NCI-H748 (cell line): ENCODE measurements around the gene PCNX1.
"Not testable (repeated sequence)": the region's sequence is repeated elsewhere in the genome, so short reads cannot be mapped to it uniquely, and the experiment has no call there.

Experiments
- DNase-seq: peaks from one replicate; lab custom pipeline; 2025; ENCODE audit not compliant: unreplicated experiment; lab: John Stamatoyannopoulos, UW

The PCNX1 gene

DNA sequence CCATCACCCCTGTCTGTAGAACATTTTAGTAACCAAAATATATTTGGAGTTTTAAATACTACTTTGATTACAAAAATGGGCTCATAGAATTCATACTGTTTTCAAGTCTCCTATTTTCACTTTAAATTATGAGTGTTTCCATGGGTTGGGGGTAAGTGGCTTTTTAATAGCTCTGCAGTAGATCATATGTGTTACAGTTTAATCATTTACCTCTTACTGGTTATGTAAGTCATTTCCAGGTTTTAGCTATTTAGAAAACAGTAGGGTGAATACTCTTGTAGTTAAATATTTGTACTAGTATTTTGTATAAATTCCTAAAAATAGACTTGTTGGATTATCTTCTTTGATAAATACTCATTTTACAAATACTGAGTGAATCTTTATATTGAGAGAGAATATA lies 8.2 kb downstream of the PCNX1 start:
- no peak for DNase-seq

DNA sequence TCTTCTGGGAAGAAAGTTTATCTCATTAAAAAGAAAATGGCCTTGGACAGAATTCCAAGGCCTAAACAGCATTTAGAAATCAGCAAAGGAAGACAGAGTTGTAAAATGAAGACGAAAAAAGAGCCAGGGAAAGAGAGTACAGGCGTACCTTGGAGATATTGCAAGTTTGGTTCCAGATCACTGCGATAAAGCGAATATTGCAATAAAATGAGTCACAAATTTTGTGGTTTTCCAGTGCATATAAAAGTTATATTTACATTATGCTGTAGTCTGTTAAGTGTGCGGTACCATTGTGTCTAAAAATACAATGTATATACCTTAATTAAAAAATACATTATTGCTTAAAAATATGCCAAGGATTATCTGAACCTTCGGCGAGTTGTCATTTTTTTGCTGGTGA lies 9.0 kb downstream of the PCNX1 start:
- no peak for DNase-seq

DNA sequence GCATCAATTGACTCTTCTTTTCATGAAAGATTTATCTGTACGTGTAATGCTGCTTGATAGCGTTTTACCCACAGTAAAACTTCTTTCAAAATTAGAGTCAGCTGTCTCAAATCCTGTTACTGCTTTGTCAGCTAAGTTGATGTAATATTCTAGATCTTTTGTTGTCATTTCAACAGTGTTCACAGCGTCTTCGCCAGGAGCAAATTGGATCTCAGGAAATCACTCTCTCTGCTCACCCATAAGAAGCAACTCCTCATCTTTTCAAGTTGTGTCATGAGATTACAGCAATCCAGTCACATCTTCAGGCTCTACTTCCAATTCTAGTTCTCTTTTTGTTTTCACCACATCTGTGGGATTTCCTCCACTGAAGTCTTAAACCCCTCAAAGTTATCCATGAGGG lies 9.5 kb downstream of the PCNX1 start:
- DNase-seq, result no peak

DNA sequence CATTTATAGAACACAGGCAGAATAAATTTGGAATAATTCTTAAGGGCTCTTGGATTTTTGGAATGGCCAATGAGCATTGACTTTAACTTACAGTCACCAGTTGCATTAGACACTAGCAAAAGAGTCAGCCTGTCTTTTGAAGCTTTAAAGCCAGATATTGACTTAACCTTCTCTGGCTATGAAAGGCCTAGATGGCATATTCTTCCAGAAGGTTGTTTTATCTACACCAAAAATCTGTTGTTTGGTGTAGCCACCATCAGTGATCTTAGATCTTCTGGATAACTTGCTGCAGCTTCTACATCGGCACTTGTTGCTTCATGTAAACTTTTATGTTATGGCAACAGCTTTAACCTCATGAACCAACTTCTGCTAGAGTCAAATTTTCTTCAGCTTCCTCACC lies 10.4 kb downstream of the PCNX1 start:
- DNase-seq, result no peak

GRCh38 chr14:70919774-70920173 lies 12.5 kb downstream of the PCNX1 start:
- no peak for DNase-seq

DNA sequence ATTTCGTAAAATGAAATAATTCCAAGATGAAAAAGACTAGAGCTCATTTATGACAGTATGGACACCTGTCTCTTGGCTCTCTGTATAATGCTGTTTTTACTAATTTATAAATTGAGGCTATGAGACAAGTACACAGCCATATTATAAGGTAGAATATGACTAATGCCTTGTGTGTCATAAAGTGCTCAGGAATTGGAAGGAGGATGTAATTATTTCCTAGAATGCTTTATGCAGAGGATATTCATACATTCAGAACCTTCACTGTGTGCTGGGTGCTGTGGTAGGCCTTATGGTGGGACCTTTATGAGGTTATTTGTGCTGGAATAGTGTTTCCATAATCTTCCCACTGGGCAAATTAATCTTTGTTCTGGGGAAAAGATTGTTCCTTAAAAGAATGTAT lies 13.3 kb downstream of the PCNX1 start:
- DNase-seq, result no peak

GRCh38 chr14:70921669-70922068 lies 14.4 kb downstream of the PCNX1 start:
- DNase-seq, result no peak

- DNase-seq, result no peak
Observed at GRCh38 chr14:70924521-70924920, 17.3 kb downstream of the PCNX1 start.

GRCh38 chr14:70926235-70926830 lies 19.1 kb downstream of the PCNX1 start:
- no peak for DNase-seq

GRCh38 chr14:70931008-70931407 lies 23.7 kb downstream of the PCNX1 start:
- DNase-seq, result no peak

GRCh38 chr14:70934084-70934483 lies 26.8 kb downstream of the PCNX1 start:
- no peak for DNase-seq

GRCh38 chr14:70934502-70935134 lies 27.4 kb downstream of the PCNX1 start:
- no peak for DNase-seq

- DNase-seq, result no peak
Observed at GRCh38 chr14:70935135-70935534, 27.9 kb downstream of the PCNX1 start.

GRCh38 chr14:70939693-70940092 lies 32.4 kb downstream of the PCNX1 start:
- not testable (repeated sequence) for DNase-seq

DNA sequence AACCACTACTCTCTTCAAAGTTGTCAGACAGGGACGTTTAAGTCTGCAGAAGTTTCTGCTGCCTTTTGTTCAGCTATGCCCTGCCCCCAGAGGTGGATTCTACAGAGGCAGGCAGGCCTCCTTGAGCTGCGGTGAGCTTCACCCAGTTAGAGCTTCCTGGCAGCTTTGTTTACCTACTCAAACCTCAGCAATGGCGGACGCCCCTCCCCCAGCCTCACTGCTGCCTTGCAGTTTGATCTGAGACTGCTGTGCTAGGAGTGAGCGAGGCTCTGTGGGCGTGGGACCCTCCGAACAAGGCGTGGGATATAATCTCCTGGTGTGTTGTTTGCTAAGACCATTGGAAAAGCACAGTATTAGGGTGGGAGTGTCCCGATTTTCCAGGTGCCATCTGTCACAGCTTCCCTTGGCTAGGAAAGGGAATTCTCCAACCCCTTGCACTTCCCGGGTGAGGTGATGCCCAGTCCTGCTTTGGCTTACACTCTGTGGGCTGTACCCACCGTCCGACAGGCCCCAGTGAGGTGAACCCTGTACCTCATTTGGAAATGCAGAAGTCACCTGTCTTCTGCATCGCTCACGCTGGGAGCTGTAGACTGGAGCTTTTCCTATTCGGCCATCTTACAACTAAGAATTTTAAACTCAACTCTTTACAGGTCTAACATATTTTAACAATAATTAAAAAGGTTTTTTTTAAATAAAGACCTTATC lies 34.5 kb downstream of the PCNX1 start:
- DNase-seq, result not testable (repeated sequence)

- DNase-seq, result no peak
Observed at GRCh38 chr14:70942342-70942706, 35.1 kb downstream of the PCNX1 start.

DNA sequence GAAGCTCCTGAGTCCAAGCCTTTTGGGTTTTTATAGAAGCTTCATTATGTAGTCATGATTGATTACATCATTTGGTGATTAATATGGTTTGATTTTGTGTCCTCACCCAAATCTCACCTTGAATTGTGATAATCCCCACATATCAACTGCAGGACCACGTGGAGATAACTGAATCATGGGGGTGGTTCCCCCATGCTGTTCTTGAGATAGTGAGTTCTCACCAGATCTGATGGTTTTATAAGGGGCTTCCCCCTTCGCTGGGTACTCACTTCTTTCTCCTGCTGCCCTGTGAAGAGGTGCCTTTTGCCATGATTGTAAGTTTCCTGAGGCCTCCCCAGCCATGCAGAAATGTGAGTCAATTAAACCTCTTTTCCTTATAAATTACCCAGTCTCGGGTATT lies 35.5 kb downstream of the PCNX1 start:
- DNase-seq, result not testable (repeated sequence)

DNA sequence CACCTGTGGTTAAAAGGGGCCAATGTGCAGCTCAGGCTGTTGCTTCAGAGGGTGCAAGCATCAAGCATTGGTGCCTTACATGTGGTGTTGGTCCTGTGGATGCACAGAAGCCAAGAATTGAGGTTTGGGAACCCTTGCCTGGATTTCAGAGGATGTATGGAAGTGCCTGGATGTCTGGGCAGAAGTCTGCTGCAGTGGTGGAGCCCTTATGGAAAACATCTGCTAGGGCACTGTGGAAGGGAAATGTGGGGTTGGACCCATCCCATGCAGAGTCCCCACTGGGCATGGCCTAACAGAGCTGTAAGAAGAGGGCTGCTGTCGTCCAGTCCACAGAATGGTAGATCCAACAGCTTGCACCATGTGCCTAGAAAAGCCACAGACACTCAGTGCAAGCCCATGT lies 36.6 kb downstream of the PCNX1 start:
- DNase-seq, result no peak

DNA sequence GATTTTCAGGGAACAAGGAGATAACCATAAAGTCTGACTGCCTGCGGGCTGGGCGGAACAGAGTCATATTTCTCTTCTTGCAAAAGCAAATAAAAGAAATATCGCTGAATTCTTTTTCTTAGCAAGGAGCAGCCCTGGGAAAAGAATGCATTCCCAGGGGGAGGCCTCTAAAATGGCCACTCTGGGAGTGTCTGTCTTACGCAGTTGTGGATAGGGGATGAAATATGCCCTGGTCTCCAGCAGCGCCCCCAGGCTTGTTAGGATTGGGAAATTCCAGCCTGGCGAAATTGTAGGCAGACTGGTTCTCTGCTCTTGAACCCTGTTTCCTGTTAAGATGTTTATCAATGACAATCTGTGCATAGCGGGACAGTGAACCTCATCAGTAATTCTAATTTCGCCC lies 40.5 kb downstream of the PCNX1 start:
- DNase-seq, result no peak

- DNase-seq, result no peak
Observed at GRCh38 chr14:70952485-70952884, 45.2 kb downstream of the PCNX1 start.

GRCh38 chr14:70954068-70954467 lies 46.8 kb downstream of the PCNX1 start:
- no peak for DNase-seq
